Thyroid gland (tissue), 4 donors: ENCODE data around the gene SPNS3.

Source experiments
- POLR2A ChIP-seq, 2 donors: fragments of 450-650 bp; IDR thresholded peaks; one replicate each; pipeline ENCODE4 v1.6.1; 2017; ENCODE audit warnings: antibody characterized with exemption in 2 of 2, mild to moderate bottlenecking in 2 of 2, moderate library complexity in 1 of 2
- TF ChIP-seq, protein P1 (sequence below), 6 experiments: fragments of 200-600 bp in 3 of 6; fragments of 450-650 bp in 3 of 6; sonication (generic) in 3 of 6; IDR thresholded peaks; one replicate each; pipeline ENCODE4 v1.5.1; 2016 to 2019; ENCODE audit warnings: antibody characterized with exemption in 6 of 6, mild to moderate bottlenecking in 2 of 6, inconsistent platforms in 1 of 6, moderate library complexity in 1 of 6

DNA sequence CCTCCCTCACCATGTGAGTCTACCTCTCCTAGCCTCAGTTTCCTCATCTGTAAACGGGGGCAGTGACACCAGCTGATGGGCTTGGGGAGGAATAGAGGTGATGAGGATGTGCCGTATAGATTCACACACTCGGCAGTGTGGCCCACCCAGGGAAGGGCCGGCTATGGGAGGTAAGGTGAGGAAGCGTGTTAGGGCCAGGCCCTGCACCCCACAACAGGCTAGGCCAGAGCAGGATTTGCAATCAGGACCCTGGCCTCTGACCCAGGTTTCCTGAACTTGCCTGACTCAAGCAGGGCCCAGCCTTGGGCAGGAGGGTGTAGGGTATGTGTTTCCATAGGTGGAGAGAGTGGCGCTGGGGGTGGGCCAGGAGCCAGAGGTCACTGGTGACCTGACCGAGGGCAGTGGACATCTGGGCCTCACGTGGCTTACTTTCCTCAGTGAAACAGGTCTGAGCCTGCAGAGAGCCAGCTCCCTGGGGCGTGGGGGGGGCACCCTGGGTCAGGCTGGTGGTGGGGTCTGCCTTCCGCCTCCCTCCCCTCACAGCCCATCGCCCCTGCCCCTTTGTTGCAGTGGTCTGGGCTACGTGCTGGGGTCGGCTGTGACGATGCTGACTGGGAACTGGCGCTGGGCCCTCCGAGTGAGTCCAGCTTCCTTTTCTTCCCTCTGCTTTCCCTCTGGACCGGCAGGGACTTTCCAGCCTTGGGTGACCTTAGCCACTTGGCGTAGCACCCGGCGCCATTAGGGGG, 12.8 kb downstream of the SPNS3 start:
- TF ChIP-seq, protein P1, sequence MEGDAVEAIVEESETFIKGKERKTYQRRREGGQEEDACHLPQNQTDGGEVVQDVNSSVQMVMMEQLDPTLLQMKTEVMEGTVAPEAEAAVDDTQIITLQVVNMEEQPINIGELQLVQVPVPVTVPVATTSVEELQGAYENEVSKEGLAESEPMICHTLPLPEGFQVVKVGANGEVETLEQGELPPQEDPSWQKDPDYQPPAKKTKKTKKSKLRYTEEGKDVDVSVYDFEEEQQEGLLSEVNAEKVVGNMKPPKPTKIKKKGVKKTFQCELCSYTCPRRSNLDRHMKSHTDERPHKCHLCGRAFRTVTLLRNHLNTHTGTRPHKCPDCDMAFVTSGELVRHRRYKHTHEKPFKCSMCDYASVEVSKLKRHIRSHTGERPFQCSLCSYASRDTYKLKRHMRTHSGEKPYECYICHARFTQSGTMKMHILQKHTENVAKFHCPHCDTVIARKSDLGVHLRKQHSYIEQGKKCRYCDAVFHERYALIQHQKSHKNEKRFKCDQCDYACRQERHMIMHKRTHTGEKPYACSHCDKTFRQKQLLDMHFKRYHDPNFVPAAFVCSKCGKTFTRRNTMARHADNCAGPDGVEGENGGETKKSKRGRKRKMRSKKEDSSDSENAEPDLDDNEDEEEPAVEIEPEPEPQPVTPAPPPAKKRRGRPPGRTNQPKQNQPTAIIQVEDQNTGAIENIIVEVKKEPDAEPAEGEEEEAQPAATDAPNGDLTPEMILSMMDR (IDR thresholded peaks at IDR 0.05) = no peak
- TF ChIP-seq POLR2A (IDR thresholded peaks at IDR 0.05) = no peak
